Ovary (tissue), 9 donors: ENCODE measurements around the gene MYMK. TPM values are rescaled to one million over a fixed set of nuclear protein-coding genes. Genes with fewer than 3 reads are reported as not detected.
A peak's percentile ranks its signal among the peaks of the same experiment; 100 is the strongest.

ENCODE experiments used
- DNase-seq, 5 donors: peaks; one replicate each; pipeline ENCODE4 v3.0.0-alpha.2; 2019 to 2020
- H3K27ac ChIP-seq, 2 donors: fragments of 200-600 bp; one replicate each; pipeline versions ENCODE4 v1.5.1 to v1.8.0; 2019 to 2022
- H3K27me3 ChIP-seq: fragments of 200-600 bp; one replicate; pipeline ENCODE4 v1.8.0; 2022
- H3K36me3 ChIP-seq: fragments of 200-600 bp; sonication (generic); one replicate; pipeline ENCODE4 v1.5.1; 2019
- H3K4me1 ChIP-seq: one replicate; pipeline ENCODE4 v1.8.1; 2013; ENCODE audit warnings: mild to moderate bottlenecking, moderate library complexity; ENCODE audit not compliant: insufficient read depth
- H3K4me3 ChIP-seq: fragments of 200-600 bp; sonication (generic); one replicate; pipeline ENCODE4 v1.5.1; 2017
- H3K9me3 ChIP-seq, 2 donors: fragments of 200-600 bp in 1 of 2; sonication (generic) in 1 of 2; one replicate each; pipeline versions ENCODE4 v1.5.1 to v1.8.1; 2013 to 2019; ENCODE audit warnings: mild to moderate bottlenecking in 1 of 2, moderate library complexity in 1 of 2
- CTCF ChIP-seq, 3 donors: fragments of 450-650 bp in 2 of 3; fragments of 200-600 bp in 1 of 3; IDR thresholded peaks; one replicate each; pipeline versions ENCODE4 v1.5.1 to v1.8.0; 2016 to 2022; ENCODE audit warnings: antibody characterized with exemption in 3 of 3, mild to moderate bottlenecking in 1 of 3
- EP300 ChIP-seq: sonication (generic); formaldehyde crosslinking; IDR thresholded peaks from one replicate; pipeline ENCODE4 v1.6.1; 2017; ENCODE audit warnings: antibody characterized with exemption
- POLR2A ChIP-seq: fragments of 450-650 bp; IDR thresholded peaks from one replicate; pipeline ENCODE4 v1.6.1; 2017; ENCODE audit warnings: antibody characterized with exemption, mild to moderate bottlenecking, moderate library complexity
- WGBS, 3 donors: extraction: QIAGEN DNeasy Blood & Tissue Kit in 1 of 3; methylation state at CpG; one replicate each; pipeline versions ENCODE4 v1.1.5 to v1.1.7; 2013 to 2017; 5-methylcytosine and 5-hydroxymethylcytosine counted together
- intact Hi-C, 4 donors: fragments of 100-400 bp; cut with DNase I; formaldehyde crosslinking; loops; one replicate each; pipeline versions ENCODE4 v1.11.0 to v1.15.1; 2022 to 2023
- polyA plus RNA-seq, 2 donors: library from polyadenylated mRNA; stranded (reverse); fragments of 200-250 nt in 1 of 2; fragments of 350-450 nt in 1 of 2; fragmentation: Illumina TruSeq in 1 of 2; extraction: RNeasy Lipid Tissue Mini Kit (QIAGEN cat#74804) in 1 of 2; gene quantifications; one replicate each; pipeline ENCODE4 v1.2.3, GENCODE V29; 2013 to 2014
- total RNA-seq, 7 donors: library from RNA; depleted of rRNA in 2 of 7; stranded (reverse); fragments of >200 nt in 2 of 7; fragmentation: NEBNext Ultra II Directional in 3 of 7; extraction: Animal tissue kit (Norgen Biotek cat#: 25700) in 3 of 7; gene quantifications; one replicate each; pipeline versions ENCODE4 v1.1.0 to v1.2.4, GENCODE V29; 2016 to 2023
- donor health status: DM: no; HTN: no; CAD: no; lungs with moderate emphysema.
- donor health status: DM: no; HTN: no; CAD: no.
- donor health status: Bipolar disorder and iron deficiency.
- donor health status: DM: yes; HTN: yes; CAD: no.
- donor health status: DM: no; HTN: no; CAD: no.
- donor health status: DM: yes; HTN: yes; CAD: no.

MYMK gene
- total and polyA plus RNA-seq, 9 donors: not detected

- Histone ChIP-seq H3K9me3 (no peaks in the 10 kb centered on the region), H3K27me3 (no peaks in the 10 kb centered on the region), H3K4me1 (peaks cover 4% of the 10 kb centered on the region), H3K36me3 (no peaks in the 10 kb centered on the region), H3K4me3 (no peak overlapping the region), H3K27ac (peak overlapping the region in 1 of 2 donors; percentile 15)
- intact Hi-C loops: no loop called here
- DNase-seq: peak in 2 of 5 donors; percentile 37 to 65
- WGBS, 3 donors: 19 to 26% (median 23%) methylated on average over 25 of the region's 25 CpGs
- TF ChIP-seq CTCF (IDR thresholded peaks at IDR 0.05) (no peak), EP300 (no peak), POLR2A (no peak)
Observed at GRCh38 chr9:133545494-133546286, 20.9 kb upstream of the MYMK start.

GRCh38 chr9:133543772-133544467 lies 19.2 kb upstream of the MYMK start:
- DNase-seq: no peak
- intact Hi-C loops: no loop called here
- Histone ChIP-seq H3K36me3 (no peaks in the 10 kb centered on the region), H3K27ac (no peak overlapping the region), H3K4me1 (peaks cover 9% of the 10 kb centered on the region), H3K9me3 (no peaks in the 10 kb centered on the region), H3K27me3 (no peaks in the 10 kb centered on the region), H3K4me3 (no peak overlapping the region)
- WGBS, 3 donors: 75 to 95% (median 90%) methylated on average over 16 of the region's 16 CpGs
- TF ChIP-seq CTCF (IDR thresholded peaks at IDR 0.05): no peak
- TF ChIP-seq EP300: no peak
- no peak for TF ChIP-seq POLR2A

GRCh38 chr9:133542002-133542401 lies 17.2 kb upstream of the MYMK start:
- Histone ChIP-seq H3K27ac (no peak overlapping the region), H3K9me3 (no peaks in the 10 kb centered on the region), H3K27me3 (no peaks in the 10 kb centered on the region), H3K4me3 (no peak overlapping the region), H3K4me1 (peaks cover 9% of the 10 kb centered on the region), H3K36me3 (no peaks in the 10 kb centered on the region)
- no peak for DNase-seq
- no peak for TF ChIP-seq POLR2A
- TF ChIP-seq CTCF (IDR thresholded peaks at IDR 0.05): no peak
- TF ChIP-seq EP300: no peak
- intact Hi-C loops: no loop called here
- WGBS, 3 donors: 94 to 95% (median 95%) methylated on average over 13 of the region's 13 CpGs

- H3K36me3 ChIP-seq: no peaks in the 10 kb centered on the region
Observed at GRCh38 chr9:133540698-133541025, 15.9 kb upstream of the MYMK start.

More at GRCh38 chr9:133540698-133541025, 15.9 kb upstream of the MYMK start:
- H3K27ac ChIP-seq: no peak overlapping the region
- no peak overlapping the region for H3K4me3 ChIP-seq
- DNase-seq: no peak
- no peaks in the 10 kb centered on the region for H3K27me3 ChIP-seq
- peaks cover 5% of the 10 kb centered on the region for H3K4me1 ChIP-seq
- no peaks in the 10 kb centered on the region for H3K9me3 ChIP-seq
- WGBS, 3 donors: 90 to 92% (median 92%) methylated on average over 17 to 18 of the region's 18 CpGs
- intact Hi-C loops: no loop called here
- no peak for TF ChIP-seq EP300
- no peak for TF ChIP-seq POLR2A
- no peak for TF ChIP-seq CTCF (IDR thresholded peaks at IDR 0.05)
